Cardiac fibroblast (primary cell): ENCODE measurements around the gene NPAS1.
"Not testable (repeated sequence)": the region's sequence is repeated elsewhere in the genome, so short reads cannot be mapped to it uniquely, and the experiment has no call there.

Source experiments
- DNase-seq, 2 donors: peaks; one replicate each; pipeline versions ENCODE4 v3.0.0 to v3.0.0-alpha.2; 2010; ENCODE audit warnings: low read depth in 2 of 2
- H3K4me3 ChIP-seq, 2 donors: replicated peaks in 1 of 2; 1 replicate in 1 of 2; 2 replicates in 1 of 2; pipeline ENCODE4 v1.5.1; 2011; ENCODE audit warnings: low read depth in 2 of 2, low read length in 2 of 2, mild to moderate bottlenecking in 2 of 2, moderate library complexity in 1 of 2
- CTCF ChIP-seq: IDR thresholded peaks from one replicate; pipeline ENCODE4 v1.5.1; 2011; ENCODE audit warnings: low read depth, mild to moderate bottlenecking, low read length, inconsistent platforms

NPAS1 gene

GRCh38 chr19:47075179-47075810, 55.7 kb downstream of the NPAS1 start:
- no peak overlapping the region for H3K4me3 ChIP-seq
- DNase-seq, result no peak
- no peak for TF ChIP-seq CTCF

DNA sequence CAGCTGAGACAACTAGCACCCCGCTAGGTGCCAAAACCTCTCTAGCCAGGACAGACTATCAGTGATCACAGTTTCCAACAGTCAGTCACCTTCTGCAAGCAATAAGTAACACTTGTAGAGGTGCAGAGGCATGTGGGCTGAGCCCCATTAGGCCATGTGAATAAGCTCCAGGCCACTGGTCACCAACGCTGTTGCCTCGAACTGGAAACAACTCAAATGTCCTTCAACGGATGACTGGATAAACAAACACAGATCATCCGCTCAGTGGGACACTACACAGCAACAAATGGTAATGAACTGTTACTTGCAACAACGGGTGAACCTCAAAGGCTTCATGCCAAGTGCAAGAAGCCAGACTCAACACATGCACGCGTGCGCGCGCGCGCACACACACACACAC, 56.3 kb downstream of the NPAS1 start:
- no peak for TF ChIP-seq CTCF
- no peak overlapping the region for H3K4me3 ChIP-seq
- no peak for DNase-seq

DNA sequence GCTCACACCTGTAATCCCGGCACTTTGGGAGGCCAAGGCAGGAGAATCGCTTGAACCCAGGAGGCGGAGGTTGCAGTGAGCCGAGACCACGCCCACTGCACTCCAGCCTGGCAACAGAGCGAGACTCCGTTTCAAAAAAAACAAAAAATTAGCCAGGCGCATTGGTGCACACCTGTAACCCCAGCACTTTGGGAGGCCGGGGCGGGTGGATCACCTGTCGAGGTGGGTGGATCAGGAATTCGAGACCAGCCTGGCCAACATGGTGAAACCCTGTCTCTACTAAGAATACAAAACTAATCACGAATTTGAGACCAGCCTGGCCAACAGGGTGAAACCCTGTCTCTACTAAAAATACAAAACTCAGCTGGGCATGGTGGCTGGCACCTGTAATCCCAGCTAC, 58.7 kb downstream of the NPAS1 start:
- not testable (repeated sequence) for H3K4me3 ChIP-seq, DNase-seq

- H3K4me3 ChIP-seq, result no peak overlapping the region
- TF ChIP-seq CTCF, result no peak
- DNase-seq, result no peak
Measured at GRCh38 chr19:47081095-47081494, 61.5 kb downstream of the NPAS1 start.

DNA sequence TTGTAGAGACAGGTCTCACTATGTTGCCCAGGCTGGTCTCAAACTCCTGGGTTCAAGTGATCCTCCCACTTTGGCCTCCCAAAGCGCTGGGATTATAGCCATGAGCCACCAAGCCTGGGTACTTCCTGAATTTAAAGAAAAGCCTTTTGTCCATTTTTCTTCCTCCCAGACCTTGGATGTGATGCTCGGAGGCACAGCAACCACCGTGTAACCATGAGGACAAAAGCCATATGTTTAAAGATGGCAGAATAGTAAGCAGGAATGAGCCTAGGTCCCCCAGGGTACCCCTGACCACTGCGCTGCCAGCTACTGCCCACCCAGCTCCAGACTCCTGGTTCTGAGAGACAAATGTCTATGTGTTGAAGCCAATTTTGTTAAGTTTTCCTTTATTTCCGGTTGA, 62.9 kb downstream of the NPAS1 start:
- DNase-seq, result no peak
- H3K4me3 ChIP-seq, result no peak overlapping the region
- no peak for TF ChIP-seq CTCF

GRCh38 chr19:47084879-47085439, 65.3 kb downstream of the NPAS1 start:
- H3K4me3 ChIP-seq, result no peak overlapping the region
- TF ChIP-seq CTCF, result no peak
- DNase-seq, result no peak

- H3K4me3 ChIP-seq, result no peak overlapping the region
- no peak for DNase-seq
- TF ChIP-seq CTCF, result no peak
Measured at GRCh38 chr19:47086280-47086679, 66.6 kb downstream of the NPAS1 start.
